Measurements from ENCODE around the gene CTIF.

DNA sequence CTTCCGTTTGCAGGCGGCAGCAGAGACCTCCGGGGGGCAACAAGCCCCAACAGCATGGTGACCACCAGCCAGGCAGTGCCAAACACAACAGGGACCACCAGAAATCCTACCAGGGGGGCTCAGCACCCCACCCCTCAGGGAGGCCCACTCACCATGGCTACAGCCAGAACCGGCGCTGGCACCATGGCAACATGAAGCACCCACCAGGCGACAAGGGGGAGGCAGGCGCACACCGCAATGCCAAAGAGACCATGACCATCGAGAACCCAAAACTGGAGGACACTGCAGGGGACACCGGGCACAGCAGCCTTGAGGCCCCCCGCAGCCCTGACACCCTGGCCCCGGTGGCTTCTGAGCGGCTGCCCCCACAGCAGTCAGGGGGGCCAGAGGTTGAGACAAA is 219.1 kb downstream of the CTIF start:
- TF ChIP-seq EZH2phosphoT487 (IDR thresholded peaks at IDR 0.05; ENCODE audit: unreplicated experiment) (no peak), EZH2 (IDR thresholded peaks at IDR 0.05; ENCODE audit: low read depth, unreplicated experiment) (no peak), CTCF (conservative IDR thresholded peaks at IDR 0.05; ENCODE audit: low read depth in 2 of 2) (no peak), JUNB (IDR thresholded peaks at IDR 0.05; ENCODE audit: unreplicated experiment) (no peak), CREB1 (CRISPR knock-in tag; IDR thresholded peaks at IDR 0.05; ENCODE audit: low read depth) (no peak)
